B cell (primary cell): ENCODE measurements around the gene MYH10. TPM values are rescaled to one million over a fixed set of nuclear protein-coding genes. Genes with fewer than 3 reads are reported as not detected.

ENCODE experiments used
- ATAC-seq: fragments of 200-7000 bp; cut with Tn5 transposase; one replicate; pipeline ENCODE4 v1.10.0; 2021; ENCODE audit warnings: low read depth, mild to moderate bottlenecking, moderate number of reproducible peaks, moderate library complexity
- CTCF ChIA-PET: fragments of 350-600 bp; sonication (Branson Sonifier 250); formaldehyde crosslinking; loops from one replicate; lab custom pipeline; 2021; ENCODE audit warnings: antibody characterized with exemption, inconsistent platforms; lab: Charles Lee
- POLR2A ChIA-PET: fragments of 350-600 bp; sonication (Branson Sonifier 250); formaldehyde crosslinking; loops from one replicate; lab custom pipeline; 2021; ENCODE audit warnings: antibody characterized with exemption; lab: Charles Lee
- DNase-seq: peaks from one replicate; pipeline ENCODE4 v3.0.0; 2013
- H2AFZ ChIP-seq: 2 replicates; pipeline ENCODE4 v1.6.1; 2012; ENCODE audit warnings: mild to moderate bottlenecking, low read depth, low read length; ENCODE audit not compliant: insufficient read depth, poor library complexity, severe bottlenecking
- H3K27ac ChIP-seq, 2 donors: 1 replicate in 1 of 2; 2 replicates in 1 of 2; pipeline ENCODE4 v1.5.1; 2012 to 2013; ENCODE audit warnings: low read length in 2 of 2, mild to moderate bottlenecking in 2 of 2, moderate library complexity in 1 of 2
- H3K27me3 ChIP-seq, 4 experiments: fragments of 200-600 bp in 1 of 4; sonication (generic) in 1 of 4; replicated peaks in 1 of 4; 1 replicate in 2 of 4; 2 replicates in 2 of 4; pipeline versions ENCODE4 v1.6.1 to v1.7.0; 2013 to 2016; ENCODE audit warnings: low read length in 3 of 4, mild to moderate bottlenecking in 2 of 4, mixed read lengths in 1 of 4, moderate library complexity in 1 of 4; ENCODE audit not compliant: insufficient read depth in 4 of 4, control insufficient read depth in 3 of 4; ENCODE audit errors: control extremely low read depth in 1 of 4
- H3K36me3 ChIP-seq, 2 experiments: replicated peaks in 1 of 2; 1 replicate in 1 of 2; 2 replicates in 1 of 2; pipeline versions ENCODE4 v1.6.1 to v1.7.1; 2013; ENCODE audit warnings: low read length in 1 of 2; ENCODE audit not compliant: insufficient read depth in 2 of 2, control insufficient read depth in 1 of 2; ENCODE audit errors: control extremely low read depth in 1 of 2, extremely low read depth in 1 of 2
- H3K4me1 ChIP-seq, 2 donors: fragments of 200-600 bp in 1 of 2; sonication (generic) in 1 of 2; 1 replicate in 1 of 2; 2 replicates in 1 of 2; pipeline versions ENCODE4 v1.5.1 to v1.6.1; 2013 to 2017; ENCODE audit warnings: low read length in 2 of 2; ENCODE audit not compliant: control insufficient read depth in 2 of 2, insufficient read depth in 2 of 2
- H3K4me2 ChIP-seq: replicated peaks from 2 replicates; pipeline ENCODE3; 2012; ENCODE audit warnings: mild to moderate bottlenecking, low read depth, low read length; ENCODE audit not compliant: poor library complexity, severe bottlenecking
- H3K4me3 ChIP-seq, 5 experiments: fragments of 200-600 bp in 1 of 5; sonication (generic) in 1 of 5; 1 replicate in 3 of 5; 2 replicates in 2 of 5; pipeline versions ENCODE4 v1.5.1 to v1.7.0; 2011 to 2016; ENCODE audit warnings: low read length in 4 of 5, mild to moderate bottlenecking in 4 of 5, low read depth in 2 of 5, control low read depth in 1 of 5, moderate library complexity in 1 of 5; ENCODE audit not compliant: insufficient read depth in 1 of 5; ENCODE audit errors: control extremely low read depth in 1 of 5, extremely low read depth in 1 of 5
- H3K79me2 ChIP-seq: fragments of 200-600 bp; sonication (generic); one replicate; pipeline ENCODE4 v1.6.0; 2016; ENCODE audit warnings: low read length; ENCODE audit not compliant: control insufficient read depth, insufficient read depth
- H3K9ac ChIP-seq: fragments of 200-600 bp; sonication (generic); 2 replicates; pipeline ENCODE4 v1.6.1; 2017; ENCODE audit warnings: mild to moderate bottlenecking, low read length, moderate library complexity
- H3K9me3 ChIP-seq, 3 donors: one replicate each; pipeline versions ENCODE4 v1.6.1 to v1.7.1; 2013; ENCODE audit warnings: low read length in 2 of 3; ENCODE audit not compliant: control insufficient read depth in 2 of 3, insufficient read depth in 1 of 3; ENCODE audit errors: control extremely low read depth in 1 of 3
- H4K20me1 ChIP-seq: 2 replicates; pipeline ENCODE4 v1.6.0; 2012; ENCODE audit warnings: mild to moderate bottlenecking, low read length; ENCODE audit not compliant: insufficient read depth, control insufficient read depth, poor library complexity, severe bottlenecking
- H3K27ac Mint-ChIP-seq: one replicate; pipeline ENCODE4 v1.8.0; 2021; ENCODE audit warnings: mixed read lengths
- H3K27me3 Mint-ChIP-seq: one replicate; pipeline ENCODE4 v1.8.0; 2021; ENCODE audit warnings: mixed read lengths
- H3K4me1 Mint-ChIP-seq: one replicate; pipeline ENCODE4 v1.8.0; 2021; ENCODE audit warnings: mixed read lengths
- H3K4me3 Mint-ChIP-seq: one replicate; pipeline ENCODE4 v1.8.0; 2021; ENCODE audit warnings: mixed read lengths
- H3K9me3 Mint-ChIP-seq: one replicate; pipeline ENCODE4 v1.8.0; 2022; ENCODE audit warnings: mixed read lengths; ENCODE audit not compliant: insufficient read depth
- CTCF ChIP-seq: fragments of 200-600 bp; IDR thresholded peaks from one replicate; pipeline ENCODE4 v1.8.0; 2022; ENCODE audit warnings: antibody characterized with exemption, mild to moderate bottlenecking
- EZH2 ChIP-seq: IDR thresholded peaks from 2 replicates; pipeline ENCODE4 v1.6.1; 2012; ENCODE audit warnings: borderline replicate concordance, low read depth, mild to moderate bottlenecking, moderate library complexity, low read length; ENCODE audit not compliant: insufficient read depth, poor library complexity, severe bottlenecking
- WGBS: methylation state at CpG from one replicate; pipeline ENCODE4 v1.1.5; 2013; ENCODE audit warnings: missing lambda C conversion rate; ENCODE audit not compliant: insufficient coverage; 5-methylcytosine and 5-hydroxymethylcytosine counted together
- intact Hi-C: fragments of 100-400 bp; cut with micrococcal nuclease; formaldehyde crosslinking; loops from one replicate; pipeline ENCODE4 v1.10.0; 2022
- polyA plus RNA-seq: library from polyadenylated mRNA; depleted of rRNA; stranded (reverse); fragments of >200 nt; gene quantifications from 2 replicates; pipeline ENCODE4 v1.2.3, GENCODE V29; 2012
- total RNA-seq, 2 donors: library from RNA; stranded (reverse); fragments of 120-200 nt in 1 of 2; gene quantifications; 1 replicate in 1 of 2; 2 replicates in 1 of 2; pipeline versions ENCODE4 v1.2.3 to v1.2.4, GENCODE V29; 2013 to 2022

MYH10 gene
- total and polyA plus RNA-seq, 2 donors (not counting 1 experiment from before 2014, with no cell fraction given): 0.04 to 1.7 TPM

DNA sequence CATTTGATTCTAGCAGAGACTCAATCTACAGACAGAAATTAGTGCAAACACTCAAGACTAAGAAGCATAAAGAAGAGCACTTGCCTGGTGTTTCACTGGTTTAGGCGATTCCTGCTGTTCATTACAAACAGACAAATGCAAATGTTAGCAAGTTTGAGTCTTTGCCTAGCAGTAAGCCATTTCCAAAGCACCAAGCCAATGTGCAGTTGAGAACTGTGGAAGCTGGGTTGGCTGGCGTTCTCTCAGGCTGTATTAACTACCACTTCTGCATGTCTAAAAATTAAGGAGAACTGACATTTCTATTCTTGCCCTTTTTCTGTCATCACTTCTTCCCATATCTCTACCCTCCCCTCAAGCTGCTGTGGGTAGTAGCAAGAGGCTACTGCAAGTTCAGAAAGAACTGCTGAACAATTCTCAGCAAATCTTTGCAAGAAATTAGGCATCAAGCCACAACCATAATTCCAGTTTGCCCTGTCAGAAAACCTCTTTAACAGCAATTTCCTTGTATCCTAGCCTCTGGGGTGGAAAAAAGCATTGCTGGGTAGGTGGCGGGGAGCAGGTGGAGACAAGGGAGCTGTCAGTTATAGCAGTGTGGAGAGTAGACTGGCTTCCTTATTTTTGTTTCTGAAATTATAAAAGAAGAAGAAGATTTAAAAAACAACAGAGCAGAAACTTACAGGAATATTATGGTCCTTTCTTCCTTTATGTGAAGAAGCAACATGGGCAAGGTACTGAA, 53.8 kb downstream of the MYH10 start:
- H2AFZ ChIP-seq: no peak overlapping the region
- TF ChIP-seq CTCF: no peak
- no peak for TF ChIP-seq EZH2
- H3K4me2 ChIP-seq: no peak overlapping the region
- H3K9me3 Mint-ChIP-seq: no peaks in the 10 kb centered on the region
- H3K27me3 ChIP-seq: no peaks in the 10 kb centered on the region
- no peak for DNase-seq
- H3K9me3 ChIP-seq: no peaks in the 10 kb centered on the region
- no peaks in the 10 kb centered on the region for H3K27me3 Mint-ChIP-seq
- intact Hi-C loops: no loop called here
- no peaks in the 10 kb centered on the region for H4K20me1 ChIP-seq
- H3K27ac Mint-ChIP-seq: no peak overlapping the region
- H3K27ac ChIP-seq: no peak overlapping the region
- no peak overlapping the region for H3K4me3 ChIP-seq
- POLR2A ChIA-PET: no interaction called here
- CTCF ChIA-PET: no interaction called here
- H3K79me2 ChIP-seq: no peaks in the 10 kb centered on the region
- WGBS: 86% methylated on average over 1 of the region's 3 CpGs
- no peak overlapping the region for H3K9ac ChIP-seq
- H3K4me1 ChIP-seq: no peaks in the 10 kb centered on the region
- ATAC-seq: no peak
- no peaks in the 10 kb centered on the region for H3K36me3 ChIP-seq
- peaks cover 4% of the 10 kb centered on the region for H3K4me1 Mint-ChIP-seq
- no peak overlapping the region for H3K4me3 Mint-ChIP-seq

DNA sequence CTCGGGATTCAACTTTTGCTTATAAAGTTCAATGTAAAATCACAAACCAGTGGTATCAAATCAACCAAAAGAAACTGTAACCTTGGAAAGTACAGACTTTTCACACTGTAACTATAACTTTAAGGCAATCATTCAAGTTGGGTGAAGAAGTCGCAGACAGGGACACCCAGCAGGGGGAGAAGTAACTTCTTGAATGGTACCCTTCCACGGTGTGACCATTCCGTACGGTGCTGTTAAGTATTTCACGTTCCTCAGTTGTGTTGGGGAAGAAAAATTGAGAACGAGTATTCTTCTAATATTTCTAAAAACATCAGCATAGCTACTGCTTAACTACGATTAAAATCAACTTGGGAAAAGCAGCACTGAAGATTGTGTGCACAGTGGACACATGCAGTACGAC, 55.8 kb downstream of the MYH10 start:
- Mint-ChIP-seq H3K9me3 (no peaks in the 10 kb centered on the region), H3K27ac (no peak overlapping the region), H3K27me3 (no peaks in the 10 kb centered on the region), H3K4me1 (no peaks in the 10 kb centered on the region), H3K4me3 (no peak overlapping the region)
- Histone ChIP-seq H3K9ac (no peak overlapping the region), H3K9me3 (no peaks in the 10 kb centered on the region), H4K20me1 (no peaks in the 10 kb centered on the region), H3K4me2 (no peak overlapping the region), H2AFZ (no peak overlapping the region), H3K27ac (no peak overlapping the region), H3K4me1 (no peaks in the 10 kb centered on the region), H3K4me3 (no peak overlapping the region), H3K27me3 (no peaks in the 10 kb centered on the region), H3K36me3 (no peaks in the 10 kb centered on the region), H3K79me2 (no peaks in the 10 kb centered on the region)
- no peak for DNase-seq
- 70% methylated on average over 2 of the region's 9 CpGs for WGBS
- no peak for ATAC-seq
- intact Hi-C loops: no loop called here
- CTCF ChIA-PET: no interaction called here
- TF ChIP-seq CTCF: no peak
- no peak for TF ChIP-seq EZH2
- POLR2A ChIA-PET: no interaction called here
